SK-N-SH (cell line): Measurements from ENCODE around the gene NANOS2.

ENCODE experiments used
- CHD2 ChIP-seq: fragments of 150-350 bp; IDR thresholded peaks from 2 replicates; pipeline ENCODE4 v1.6.1; 2018; ENCODE audit warnings: low read length; ENCODE audit not compliant: partially characterized antibody
- CTCF ChIP-seq: fragments of 200-600 bp; sonication (generic); IDR thresholded peaks from 2 replicates; pipeline ENCODE4 v1.6.1; 2017; ENCODE audit warnings: antibody characterized with exemption, mild to moderate bottlenecking, moderate library complexity
- ELF1 ChIP-seq: IDR thresholded peaks from 2 replicates; pipeline ENCODE4 v1.4.0; 2012
- GABPA ChIP-seq: IDR thresholded peaks from 2 replicates; pipeline ENCODE4 v1.4.0; 2012; ENCODE audit warnings: low read depth, mild to moderate bottlenecking
- MXI1 ChIP-seq: IDR thresholded peaks from 2 replicates; pipeline ENCODE4 v1.6.1; 2012; ENCODE audit warnings: mild to moderate bottlenecking, low read depth, low read length, improper control_type of control experiment
- NFIC ChIP-seq: IDR thresholded peaks from 2 replicates; pipeline ENCODE4 v1.4.0; 2012; ENCODE audit warnings: borderline replicate concordance
- PBX3 ChIP-seq: IDR thresholded peaks from 2 replicates; pipeline ENCODE4; 2012
- POLR2AphosphoS5 ChIP-seq: IDR thresholded peaks from 2 replicates; pipeline ENCODE4 v1.6.1; 2012; ENCODE audit warnings: low read depth, low read length
- RCOR1 ChIP-seq: fragments of 150-350 bp; IDR thresholded peaks from 2 replicates; pipeline ENCODE4 v1.6.1; 2017; ENCODE audit warnings: antibody characterized with exemption, low read length
- SIN3A ChIP-seq: IDR thresholded peaks from 2 replicates; pipeline ENCODE4 v1.6.1; 2012; ENCODE audit warnings: low read depth, mild to moderate bottlenecking, low read length, moderate library complexity, borderline replicate concordance
- SMC3 ChIP-seq: IDR thresholded peaks from 2 replicates; pipeline ENCODE4 v1.6.1; 2012; ENCODE audit warnings: low read depth, low read length, improper control_type of control experiment
- TAF1 ChIP-seq: IDR thresholded peaks from 2 replicates; pipeline ENCODE4 v1.6.1; 2012; ENCODE audit warnings: low read depth, mild to moderate bottlenecking, low read length, moderate library complexity, borderline replicate concordance
- YY1 ChIP-seq: IDR thresholded peaks from 2 replicates; pipeline ENCODE4 v1.4.0; 2012; ENCODE audit warnings: low read depth, mild to moderate bottlenecking

GRCh38 chr19:45872095-45872919 lies 42.3 kb downstream of the NANOS2 start:
- no peak for TF ChIP-seq CTCF
- TF ChIP-seq PBX3: no peak
- no peak for TF ChIP-seq NFIC
- TF ChIP-seq YY1: no peak
- TF ChIP-seq POLR2AphosphoS5: no peak
- TF ChIP-seq SIN3A: no peak
- TF ChIP-seq RCOR1: no peak
- no peak for TF ChIP-seq MXI1
- no peak for TF ChIP-seq CHD2
- TF ChIP-seq ELF1: no peak
- TF ChIP-seq SMC3: no peak
- TF ChIP-seq TAF1: no peak
- TF ChIP-seq GABPA: no peak
